ENCODE data around the gene CRYBG2. TPM values are rescaled to one million over a fixed set of nuclear protein-coding genes. Genes with fewer than 3 reads are reported as not detected.

The CRYBG2 gene
- total and polyA plus RNA-seq, 2 of the 13 experiments (the other 11 are each of a cell fraction or from before 2014, with no cell fraction given): 1.3 to 2.9 TPM

GRCh38 chr1:26364956-26365355 is 11.0 kb upstream of the CRYBG2 start:
- no peaks in the 10 kb centered on the region; a peak in 1 of 5 replicates for H3K36me3 ChIP-seq (replicated peaks in 1 of 2; ENCODE audit: control insufficient read depth in 1 of 2, insufficient read depth in 2 of 2, low read length in 2 of 2)
- TF ChIP-seq ZNF704 (CRISPR knock-in tag; IDR thresholded peaks at IDR 0.05; ENCODE audit: borderline replicate concordance) (no peak), ZNF142 (CRISPR knock-in tag; IDR thresholded peaks at IDR 0.05) (no peak), ZNF180 (CRISPR knock-in tag; IDR thresholded peaks at IDR 0.05; ENCODE audit: borderline replicate concordance, low read depth) (no peak)
- H3K79me2 ChIP-seq (ENCODE audit: insufficient read depth, low read length): no peaks in the 10 kb centered on the region
- H2AFZ ChIP-seq (ENCODE audit: low read length): no peak overlapping the region
- DNase-seq (ENCODE audit: low spot score) (no peak), FAIRE-seq (no peak), ATAC-seq (no peak)
- in situ Hi-C loops (cut with HindIII; ENCODE audit: extremely low pct_ligation_motif_present, low pct_unique_long_range_greater_than_20kb) (loop anchor here (5.0 kb wide), 2 partner anchors 43 to 78 kb away; no protein-coding TSS in a partner anchor), intact Hi-C loops (cut with micrococcal nuclease; ENCODE audit: unreplicated experiment) (loop anchor here (1.0 kb wide), 1 partner anchor 80 kb away; no protein-coding TSS in a partner anchor)
- no TSS peak for BruUV-seq (replicated peaks)
- no peak overlapping the region for H3K27ac ChIP-seq (ENCODE audit: extremely low read length, insufficient read depth, low read length)
- H3K4me3 ChIP-seq (replicated peaks in 1 of 3; ENCODE audit: insufficient read depth in 1 of 3, low read depth in 2 of 3, low read length in 3 of 3): no peak overlapping the region; a peak in 1 of 6 replicates
- CTCF ChIA-PET (ENCODE audit: low intra/inter-chr PET ratio, low total read pairs): interaction anchor here (2.6 to 4.0 kb wide), 2 partner anchors 37 to 80 kb away, joined by 12 to 51 read pairs; no protein-coding TSS in a partner anchor
- H3K4me1 ChIP-seq (ENCODE audit: insufficient read depth, low read length): peaks cover 48% of the 10 kb centered on the region
- no peaks in the 10 kb centered on the region for H4K20me1 ChIP-seq (ENCODE audit: insufficient read depth, low read length)
- H3K27me3 ChIP-seq (ENCODE audit: control insufficient read depth in 1 of 2, insufficient read depth in 2 of 2, low read length in 2 of 2): peaks cover under 1 to 1% of the 10 kb centered on the region in 2 experiments; a peak in 2 of 5 replicates
- 42% methylated on average over 9 of the region's 9 CpGs for WGBS (ENCODE audit: low lambda C conversion rate)
- no peak overlapping the region for H3K9ac ChIP-seq (ENCODE audit: insufficient read depth, low read depth, low read length)
- POLR2A ChIA-PET: interaction anchor here (1.1 to 1.4 kb wide), 3 partner anchors 12 to 85 kb away, joined by 3 to 11 read pairs (median 4); partner anchors contain the start of gene SH3BGRL3
- no peak overlapping the region; the same call in 1 of the 2 replicates for H3K4me2 ChIP-seq (ENCODE audit: low read depth, low read length)
- H3K9me3 ChIP-seq (ENCODE audit: low read length): no peaks in the 10 kb centered on the region
